HL-60 (cell line): Measurements from ENCODE around the gene SMOC2.
"Not testable (repeated sequence)": the region's sequence is repeated elsewhere in the genome, so short reads cannot be mapped to it uniquely, and the experiment has no call there.

ENCODE experiments used
- POLR2AphosphoS5 ChIP-seq: IDR thresholded peaks from 2 replicates; pipeline ENCODE4 v1.6.1; 2012; ENCODE audit warnings: low read depth
- SPI1 ChIP-seq: IDR thresholded peaks from 2 replicates; pipeline ENCODE4 v1.6.1; 2012; ENCODE audit warnings: low read depth, mild to moderate bottlenecking, borderline replicate concordance
- TF ChIP-seq, protein P1 (sequence below): IDR thresholded peaks from one replicate; pipeline ENCODE4 v1.5.1; 2011; ENCODE audit warnings: low read length, control low read depth, inconsistent platforms; ENCODE audit not compliant: insufficient read depth
- TF ChIP-seq, protein P2 (sequence below): IDR thresholded peaks from 2 replicates; pipeline ENCODE4 v1.6.1; 2012; ENCODE audit warnings: low read depth; ENCODE audit not compliant: insufficient replicate concordance

DNA sequence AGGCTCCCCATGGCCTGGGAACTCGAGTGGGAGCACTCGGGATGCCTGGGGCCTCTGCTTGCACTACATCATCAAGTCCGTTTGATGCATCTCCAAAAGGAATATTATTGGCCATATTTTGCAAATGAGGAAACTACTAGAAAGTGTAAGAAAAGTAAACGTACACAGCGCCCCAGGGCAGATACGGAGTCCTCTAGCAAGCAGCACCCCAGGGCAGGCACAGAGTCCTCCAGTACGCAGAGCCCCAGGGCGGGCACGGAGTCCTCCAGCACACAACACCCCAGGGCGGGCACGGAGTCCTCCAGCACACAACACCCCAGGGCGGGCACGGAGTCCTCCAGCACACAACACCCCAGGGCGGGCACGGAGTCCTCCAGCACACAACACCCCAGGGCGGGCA, 264.3 kb downstream of the SMOC2 start:
- TF ChIP-seq, protein P1, sequence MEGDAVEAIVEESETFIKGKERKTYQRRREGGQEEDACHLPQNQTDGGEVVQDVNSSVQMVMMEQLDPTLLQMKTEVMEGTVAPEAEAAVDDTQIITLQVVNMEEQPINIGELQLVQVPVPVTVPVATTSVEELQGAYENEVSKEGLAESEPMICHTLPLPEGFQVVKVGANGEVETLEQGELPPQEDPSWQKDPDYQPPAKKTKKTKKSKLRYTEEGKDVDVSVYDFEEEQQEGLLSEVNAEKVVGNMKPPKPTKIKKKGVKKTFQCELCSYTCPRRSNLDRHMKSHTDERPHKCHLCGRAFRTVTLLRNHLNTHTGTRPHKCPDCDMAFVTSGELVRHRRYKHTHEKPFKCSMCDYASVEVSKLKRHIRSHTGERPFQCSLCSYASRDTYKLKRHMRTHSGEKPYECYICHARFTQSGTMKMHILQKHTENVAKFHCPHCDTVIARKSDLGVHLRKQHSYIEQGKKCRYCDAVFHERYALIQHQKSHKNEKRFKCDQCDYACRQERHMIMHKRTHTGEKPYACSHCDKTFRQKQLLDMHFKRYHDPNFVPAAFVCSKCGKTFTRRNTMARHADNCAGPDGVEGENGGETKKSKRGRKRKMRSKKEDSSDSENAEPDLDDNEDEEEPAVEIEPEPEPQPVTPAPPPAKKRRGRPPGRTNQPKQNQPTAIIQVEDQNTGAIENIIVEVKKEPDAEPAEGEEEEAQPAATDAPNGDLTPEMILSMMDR, result not testable (repeated sequence)
- TF ChIP-seq SPI1, POLR2AphosphoS5: not testable (repeated sequence)
- TF ChIP-seq, protein P2, sequence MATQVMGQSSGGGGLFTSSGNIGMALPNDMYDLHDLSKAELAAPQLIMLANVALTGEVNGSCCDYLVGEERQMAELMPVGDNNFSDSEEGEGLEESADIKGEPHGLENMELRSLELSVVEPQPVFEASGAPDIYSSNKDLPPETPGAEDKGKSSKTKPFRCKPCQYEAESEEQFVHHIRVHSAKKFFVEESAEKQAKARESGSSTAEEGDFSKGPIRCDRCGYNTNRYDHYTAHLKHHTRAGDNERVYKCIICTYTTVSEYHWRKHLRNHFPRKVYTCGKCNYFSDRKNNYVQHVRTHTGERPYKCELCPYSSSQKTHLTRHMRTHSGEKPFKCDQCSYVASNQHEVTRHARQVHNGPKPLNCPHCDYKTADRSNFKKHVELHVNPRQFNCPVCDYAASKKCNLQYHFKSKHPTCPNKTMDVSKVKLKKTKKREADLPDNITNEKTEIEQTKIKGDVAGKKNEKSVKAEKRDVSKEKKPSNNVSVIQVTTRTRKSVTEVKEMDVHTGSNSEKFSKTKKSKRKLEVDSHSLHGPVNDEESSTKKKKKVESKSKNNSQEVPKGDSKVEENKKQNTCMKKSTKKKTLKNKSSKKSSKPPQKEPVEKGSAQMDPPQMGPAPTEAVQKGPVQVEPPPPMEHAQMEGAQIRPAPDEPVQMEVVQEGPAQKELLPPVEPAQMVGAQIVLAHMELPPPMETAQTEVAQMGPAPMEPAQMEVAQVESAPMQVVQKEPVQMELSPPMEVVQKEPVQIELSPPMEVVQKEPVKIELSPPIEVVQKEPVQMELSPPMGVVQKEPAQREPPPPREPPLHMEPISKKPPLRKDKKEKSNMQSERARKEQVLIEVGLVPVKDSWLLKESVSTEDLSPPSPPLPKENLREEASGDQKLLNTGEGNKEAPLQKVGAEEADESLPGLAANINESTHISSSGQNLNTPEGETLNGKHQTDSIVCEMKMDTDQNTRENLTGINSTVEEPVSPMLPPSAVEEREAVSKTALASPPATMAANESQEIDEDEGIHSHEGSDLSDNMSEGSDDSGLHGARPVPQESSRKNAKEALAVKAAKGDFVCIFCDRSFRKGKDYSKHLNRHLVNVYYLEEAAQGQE, result not testable (repeated sequence)
